ENCODE data around the gene ADGRD1.

The ADGRD1 gene

DNA sequence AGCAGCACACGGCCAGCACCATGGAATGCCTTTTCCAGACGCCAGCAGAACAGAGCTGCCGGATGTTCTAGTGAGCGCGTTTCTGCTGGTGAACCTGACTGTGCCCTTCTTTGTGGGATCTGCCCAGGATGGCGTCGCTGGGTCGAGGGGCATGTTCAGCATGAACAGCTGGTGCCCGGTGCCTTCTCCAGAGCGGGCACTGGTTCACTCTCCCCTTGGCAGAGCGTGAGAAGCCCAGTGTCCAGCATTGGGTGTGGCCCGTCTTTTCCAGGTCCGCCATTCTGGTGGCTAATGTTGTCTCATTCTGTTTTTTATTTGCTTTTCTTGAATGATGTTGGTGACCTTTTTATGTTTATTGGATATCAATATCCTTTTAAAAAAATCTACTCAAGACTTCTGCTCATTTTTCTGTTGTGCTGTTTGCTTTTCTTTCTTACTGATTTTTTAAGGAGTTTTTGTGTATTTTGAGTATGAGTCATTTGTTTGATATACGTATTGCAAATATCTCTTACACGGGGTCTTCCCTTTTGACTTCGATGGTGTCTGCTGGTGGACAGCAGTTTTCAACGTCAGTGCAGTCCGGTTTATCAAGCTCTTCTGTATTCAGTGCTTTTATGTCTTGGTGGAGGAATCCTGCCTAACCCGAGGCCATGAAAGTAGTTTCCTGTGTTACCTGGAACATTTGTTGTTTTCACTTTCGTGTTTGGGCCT is 74.3 kb downstream of the ADGRD1 start:
- in situ Hi-C loops (cut with HindIII; ENCODE audit: low pct_ligation_motif_present, low pct_unique_long_range_greater_than_20kb, low sequenced_read_pairs): no loop called here

DNA sequence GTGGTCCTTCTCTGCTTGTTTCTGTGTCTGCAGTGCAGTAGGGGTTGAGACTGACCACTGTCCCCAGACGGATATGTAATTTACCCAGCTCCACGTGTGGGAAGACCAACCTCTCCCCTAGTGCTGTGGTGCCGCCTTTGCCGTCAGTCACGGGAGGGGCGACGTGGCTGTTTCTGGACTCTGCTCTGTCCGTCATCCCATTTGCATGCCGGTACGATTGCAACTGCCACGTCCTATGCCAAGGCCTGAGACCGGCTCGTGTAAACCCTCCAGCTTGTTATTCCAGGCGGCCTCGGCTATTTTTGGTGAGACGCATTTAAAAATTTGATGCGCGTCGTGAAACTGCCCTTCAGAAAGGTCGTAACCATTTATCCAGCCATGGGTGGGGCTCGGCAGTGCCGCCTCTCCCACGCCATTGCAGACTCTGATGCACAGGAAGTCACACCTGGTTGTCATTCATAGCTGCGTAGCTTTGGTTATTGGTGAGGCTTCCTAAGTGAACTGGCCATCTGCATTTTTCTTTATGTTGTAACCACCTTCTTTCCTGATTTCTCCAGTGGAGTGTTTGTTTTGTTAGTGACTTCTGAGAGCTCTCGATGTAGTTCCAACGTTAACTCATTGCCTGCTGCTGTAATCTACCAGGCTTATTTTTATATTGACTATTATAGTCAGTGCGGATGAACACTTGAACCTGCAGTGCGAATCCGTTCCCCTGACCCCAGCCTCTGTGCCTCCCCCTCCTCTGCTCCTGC is 75.1 kb downstream of the ADGRD1 start:
- no peak for DNase-seq

More for the DNA sequence above, 74.3 kb downstream of the ADGRD1 start:
- DNase-seq: no peak

DNA sequence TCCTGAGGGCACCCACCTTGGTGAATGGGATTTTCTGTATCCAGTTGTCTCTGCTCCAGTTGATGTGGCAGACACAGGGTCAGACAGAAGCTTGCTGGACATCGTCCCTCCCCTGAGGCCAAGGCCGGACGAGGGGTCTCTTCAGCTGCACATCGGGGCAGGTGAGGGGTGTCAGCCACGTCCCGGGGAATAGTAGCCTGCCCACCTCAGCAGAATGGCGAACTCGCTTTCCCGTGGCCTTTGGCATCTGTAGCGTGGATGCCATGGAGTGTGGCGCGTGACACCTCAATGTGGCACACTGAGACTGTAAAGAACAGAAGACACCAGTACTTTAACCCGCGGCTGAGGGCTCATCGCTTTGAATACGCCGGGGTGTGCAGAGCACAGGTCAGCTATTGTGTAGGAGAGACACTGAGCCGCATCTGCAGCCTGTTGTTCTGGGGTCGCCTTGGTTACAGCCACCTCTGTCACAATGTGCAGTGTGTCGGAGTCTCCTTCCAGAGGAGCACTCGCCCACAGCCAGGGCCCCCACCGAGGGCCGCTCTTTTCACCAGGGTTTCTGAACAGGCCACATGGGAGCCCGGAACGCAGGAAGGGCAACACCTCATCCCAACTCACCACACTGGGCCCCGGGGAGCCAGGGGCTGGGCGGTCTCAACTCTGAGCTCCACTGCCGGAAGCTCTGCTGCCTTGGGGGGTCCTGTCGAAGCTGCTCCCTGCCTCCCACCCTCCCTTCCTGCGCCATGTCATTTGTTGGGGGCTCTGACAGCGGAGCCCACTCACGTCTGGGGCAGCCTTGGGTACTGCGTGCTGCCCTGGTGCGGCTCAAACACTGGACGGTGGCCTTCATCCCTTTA is 77.0 kb downstream of the ADGRD1 start:
- in situ Hi-C loops (cut with HindIII; ENCODE audit: low pct_ligation_motif_present, low pct_unique_long_range_greater_than_20kb, low sequenced_read_pairs): no loop called here
- no peak for DNase-seq

More for the DNA sequence above, 75.1 kb downstream of the ADGRD1 start:
- in situ Hi-C loops (cut with HindIII; ENCODE audit: low pct_ligation_motif_present, low pct_unique_long_range_greater_than_20kb, low sequenced_read_pairs): no loop called here

DNA sequence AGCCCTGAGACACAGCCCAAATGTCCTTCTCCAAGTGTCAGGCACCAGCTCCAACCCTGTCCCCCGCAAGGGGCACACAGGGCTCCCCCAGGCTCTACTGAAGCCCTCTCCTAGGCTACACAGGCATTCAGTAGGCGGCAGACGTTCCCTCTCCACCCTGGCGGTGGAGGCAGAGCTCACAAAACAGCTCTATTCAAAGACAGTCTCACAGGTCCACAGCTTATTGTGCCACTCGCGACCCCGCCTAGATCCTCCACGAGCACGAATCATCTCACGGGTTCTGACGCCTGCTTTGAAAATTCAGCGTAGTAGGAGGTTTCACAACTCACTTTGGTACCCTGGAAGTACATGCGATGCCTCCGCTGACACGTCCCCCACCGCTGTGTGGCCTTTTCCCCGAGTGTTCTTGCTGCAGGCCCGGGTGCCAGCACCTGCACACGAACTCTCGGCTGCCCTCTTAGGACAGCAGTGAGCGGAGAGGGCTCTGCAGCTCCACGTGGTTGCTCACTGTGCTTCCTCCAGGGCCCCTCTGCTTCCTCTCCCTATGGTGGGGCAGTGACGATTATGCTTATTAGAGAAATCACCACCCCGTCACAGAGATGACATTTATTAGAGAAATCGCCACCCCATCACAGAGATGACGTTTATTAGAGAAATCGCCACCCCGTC is 78.5 kb downstream of the ADGRD1 start:
- in situ Hi-C loops (cut with HindIII; ENCODE audit: low pct_ligation_motif_present, low pct_unique_long_range_greater_than_20kb, low sequenced_read_pairs): no loop called here
- no peak for DNase-seq

DNA sequence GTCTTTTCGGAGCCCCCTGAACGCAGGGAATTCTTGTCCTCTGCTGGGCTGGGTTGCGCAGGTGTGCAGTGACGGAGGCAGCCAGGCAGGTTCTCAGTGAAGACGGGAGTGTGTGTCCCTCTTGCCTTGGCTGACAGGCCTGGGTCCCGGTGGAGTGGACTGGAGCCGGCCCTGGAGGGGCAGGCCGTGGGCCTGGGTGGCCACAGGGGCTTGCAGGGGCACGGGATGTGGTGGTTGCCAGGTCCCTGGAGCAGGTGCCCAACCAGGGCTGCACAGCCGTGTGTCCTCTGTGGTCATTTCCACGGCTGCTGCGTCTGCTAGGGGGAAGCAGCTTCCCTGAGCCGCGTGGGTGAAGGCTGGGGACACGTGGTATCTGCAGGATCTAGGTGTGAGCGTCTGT is 79.8 kb downstream of the ADGRD1 start:
- in situ Hi-C loops (cut with HindIII; ENCODE audit: low pct_ligation_motif_present, low pct_unique_long_range_greater_than_20kb, low sequenced_read_pairs): no loop called here
- DNase-seq: no peak

DNA sequence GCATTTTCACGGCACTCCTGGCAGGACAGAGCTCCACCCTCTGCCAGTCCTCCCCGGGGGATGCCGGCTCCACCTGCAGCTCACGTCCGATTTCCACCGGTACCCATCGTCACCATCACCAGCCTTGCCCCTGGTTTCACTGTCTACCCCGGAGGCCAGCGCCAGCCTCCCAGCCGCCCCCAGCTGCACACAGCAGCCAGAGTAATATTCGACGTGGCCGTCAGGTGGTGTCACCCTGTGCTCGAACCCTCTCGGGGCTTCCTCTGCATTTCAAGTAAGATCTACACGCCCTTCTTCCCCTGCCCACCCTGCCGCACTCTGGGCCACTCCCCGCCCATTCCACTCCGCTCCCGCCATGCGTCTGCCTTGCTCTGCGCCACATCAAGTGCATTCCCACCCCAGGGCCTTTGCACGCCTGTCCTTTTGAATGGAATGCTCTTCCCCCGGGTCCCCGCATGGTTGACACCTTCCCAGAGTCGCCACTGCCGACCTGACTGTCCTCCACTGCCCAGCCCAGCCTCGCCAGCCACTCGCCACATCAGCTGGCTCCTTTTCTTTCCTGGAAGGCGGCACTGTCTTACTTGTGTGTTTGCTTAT is 80.3 kb downstream of the ADGRD1 start:
- in situ Hi-C loops (cut with HindIII; ENCODE audit: low pct_ligation_motif_present, low pct_unique_long_range_greater_than_20kb, low sequenced_read_pairs): no loop called here
- DNase-seq: no peak

DNA sequence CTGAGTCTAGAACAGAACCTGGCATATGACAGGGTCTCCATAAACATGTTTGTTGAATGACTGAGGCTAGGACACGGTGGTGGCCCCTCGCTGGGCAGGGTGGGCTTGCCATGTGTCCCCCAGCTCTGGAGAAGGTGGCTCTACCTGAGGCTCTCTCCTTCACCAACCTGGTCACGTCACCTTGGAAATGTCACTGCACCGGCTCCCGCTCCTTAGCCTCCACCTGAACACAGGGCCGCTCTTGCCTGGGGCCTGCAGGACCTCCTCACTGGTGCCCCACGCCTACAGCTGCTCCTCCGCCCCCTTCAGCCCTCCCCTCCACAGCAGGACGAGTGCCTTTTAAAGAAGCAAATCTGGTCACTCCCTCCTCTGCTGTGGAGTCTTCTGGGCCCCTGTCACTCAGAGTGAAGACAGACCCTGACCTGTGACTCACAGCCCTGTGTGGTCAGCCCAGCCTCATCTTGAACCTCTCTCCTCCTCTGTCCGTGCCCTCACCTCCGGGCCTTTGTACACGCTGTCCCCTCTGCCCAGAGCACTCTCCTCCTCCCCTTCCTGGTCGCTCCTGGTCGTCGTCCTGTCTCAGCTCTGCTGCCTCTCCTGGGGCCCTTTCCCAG is 81.0 kb downstream of the ADGRD1 start:
- DNase-seq: no peak
- in situ Hi-C loops (cut with HindIII; ENCODE audit: low pct_ligation_motif_present, low pct_unique_long_range_greater_than_20kb, low sequenced_read_pairs): no loop called here

DNA sequence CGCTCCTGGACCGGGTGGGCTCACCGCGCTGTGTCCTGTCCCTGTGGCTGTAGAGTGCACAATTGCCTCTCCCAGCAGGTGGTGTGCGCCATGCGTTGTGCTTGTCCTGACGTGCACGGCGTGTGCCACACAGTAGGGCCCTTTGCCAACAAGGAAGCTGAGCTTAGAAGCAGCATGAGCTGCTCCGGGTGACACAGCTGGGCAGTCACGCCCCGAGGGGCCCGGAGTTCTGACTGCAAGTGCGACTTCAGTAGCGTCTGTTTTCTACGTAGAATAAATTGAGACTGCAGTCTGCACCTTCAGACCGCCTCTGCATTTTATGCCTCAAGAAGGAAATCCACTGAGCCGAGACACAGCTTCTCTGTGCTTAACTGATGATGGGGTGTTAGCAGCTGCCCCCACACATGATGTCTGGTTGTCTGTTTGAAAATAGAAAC is 81.6 kb downstream of the ADGRD1 start:
- in situ Hi-C loops (cut with HindIII; ENCODE audit: low pct_ligation_motif_present, low pct_unique_long_range_greater_than_20kb, low sequenced_read_pairs): no loop called here
- DNase-seq: no peak

DNA sequence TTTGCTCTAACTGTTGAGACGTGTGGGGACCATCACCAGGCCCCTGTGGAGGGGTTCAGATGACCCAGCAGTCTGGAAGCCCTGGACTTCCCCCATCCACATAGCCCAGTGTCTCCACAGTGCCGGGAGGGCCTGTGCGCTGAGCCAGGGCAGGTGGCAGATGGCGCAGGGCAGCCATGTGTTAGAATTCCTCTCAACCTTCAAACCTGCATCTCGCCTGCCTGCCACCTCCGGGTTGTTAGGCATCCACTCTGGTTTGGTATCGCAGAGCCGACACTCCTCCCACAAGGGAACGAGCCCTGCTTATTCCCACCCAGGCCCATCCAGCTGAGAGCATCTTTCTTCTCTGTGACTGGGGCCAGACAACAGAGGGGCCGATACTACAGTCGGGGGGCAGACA is 84.5 kb downstream of the ADGRD1 start:
- in situ Hi-C loops (cut with HindIII; ENCODE audit: low pct_ligation_motif_present, low pct_unique_long_range_greater_than_20kb, low sequenced_read_pairs): no loop called here

DNA sequence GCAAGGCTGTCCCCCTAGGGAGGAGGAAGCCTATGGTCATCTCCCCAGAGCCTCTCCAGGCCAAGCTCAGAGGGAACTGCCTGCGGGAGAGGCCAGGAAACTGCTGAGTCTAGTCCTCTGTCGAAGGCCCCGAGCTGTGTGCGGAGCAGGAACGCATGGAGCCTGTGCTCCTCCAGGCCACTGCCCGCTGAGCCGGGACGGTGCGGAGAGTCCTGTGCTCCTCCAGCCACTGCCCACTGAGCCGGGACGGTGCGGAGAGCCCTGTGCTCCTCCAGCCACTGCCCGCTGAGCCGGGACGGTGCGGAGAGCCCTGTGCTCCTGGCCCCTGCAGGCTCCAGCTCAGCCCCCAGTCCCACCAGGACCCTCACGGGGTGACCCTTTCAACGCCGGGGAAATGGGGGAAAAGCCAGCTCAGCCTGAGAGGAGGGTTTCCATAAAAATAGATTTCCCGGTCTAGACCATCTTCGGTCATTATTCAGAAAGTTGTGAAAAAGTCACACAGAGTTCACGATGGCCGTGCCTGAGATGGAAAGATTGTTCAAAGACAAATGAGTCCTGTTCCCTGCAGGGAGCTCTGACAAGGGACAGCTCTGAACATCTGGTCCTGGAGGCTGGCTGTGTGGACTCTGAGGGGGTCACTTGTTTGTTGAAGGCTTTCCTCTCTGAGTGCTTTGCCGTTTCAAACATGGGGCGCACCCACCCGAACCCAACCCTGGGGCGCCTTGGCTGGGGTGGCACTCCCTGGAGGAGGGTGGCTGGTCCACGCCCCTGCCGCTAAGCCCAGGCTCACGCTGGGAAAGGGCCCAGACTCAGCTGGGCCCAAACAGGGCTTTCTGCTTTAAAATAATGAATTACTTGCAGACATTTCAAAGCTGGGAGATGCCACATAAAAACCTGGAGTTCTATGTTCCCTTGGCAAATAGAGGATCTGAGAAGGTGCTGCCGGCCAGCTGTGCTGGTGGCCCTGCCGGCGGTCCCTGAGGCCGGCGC is 85.5 kb downstream of the ADGRD1 start:
- in situ Hi-C loops (cut with HindIII; ENCODE audit: low pct_ligation_motif_present, low pct_unique_long_range_greater_than_20kb, low sequenced_read_pairs): no loop called here
- DNase-seq: no peak

More for the DNA sequence above, 84.5 kb downstream of the ADGRD1 start:
- DNase-seq: no peak

DNA sequence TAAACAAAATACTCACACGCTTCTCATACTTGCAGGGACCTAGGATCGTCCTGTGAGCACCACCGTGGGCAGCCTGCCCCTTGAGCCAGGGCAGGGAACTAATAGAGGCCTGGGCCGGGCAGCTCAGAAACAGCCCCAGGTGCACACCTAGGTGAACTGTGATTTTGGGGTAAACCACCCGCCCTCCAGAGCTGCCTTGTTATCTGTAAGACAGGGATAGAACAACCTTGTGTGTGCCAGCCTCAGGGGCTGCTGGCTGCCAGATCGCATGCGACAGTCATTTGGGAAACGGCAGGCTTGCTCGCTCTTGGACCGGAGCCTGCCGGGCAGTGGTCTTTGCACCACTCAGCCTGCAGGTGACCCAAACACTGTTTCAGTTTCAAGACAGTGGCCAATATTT is 86.8 kb downstream of the ADGRD1 start:
- no peak for DNase-seq
- in situ Hi-C loops (cut with HindIII; ENCODE audit: low pct_ligation_motif_present, low pct_unique_long_range_greater_than_20kb, low sequenced_read_pairs): no loop called here

DNA sequence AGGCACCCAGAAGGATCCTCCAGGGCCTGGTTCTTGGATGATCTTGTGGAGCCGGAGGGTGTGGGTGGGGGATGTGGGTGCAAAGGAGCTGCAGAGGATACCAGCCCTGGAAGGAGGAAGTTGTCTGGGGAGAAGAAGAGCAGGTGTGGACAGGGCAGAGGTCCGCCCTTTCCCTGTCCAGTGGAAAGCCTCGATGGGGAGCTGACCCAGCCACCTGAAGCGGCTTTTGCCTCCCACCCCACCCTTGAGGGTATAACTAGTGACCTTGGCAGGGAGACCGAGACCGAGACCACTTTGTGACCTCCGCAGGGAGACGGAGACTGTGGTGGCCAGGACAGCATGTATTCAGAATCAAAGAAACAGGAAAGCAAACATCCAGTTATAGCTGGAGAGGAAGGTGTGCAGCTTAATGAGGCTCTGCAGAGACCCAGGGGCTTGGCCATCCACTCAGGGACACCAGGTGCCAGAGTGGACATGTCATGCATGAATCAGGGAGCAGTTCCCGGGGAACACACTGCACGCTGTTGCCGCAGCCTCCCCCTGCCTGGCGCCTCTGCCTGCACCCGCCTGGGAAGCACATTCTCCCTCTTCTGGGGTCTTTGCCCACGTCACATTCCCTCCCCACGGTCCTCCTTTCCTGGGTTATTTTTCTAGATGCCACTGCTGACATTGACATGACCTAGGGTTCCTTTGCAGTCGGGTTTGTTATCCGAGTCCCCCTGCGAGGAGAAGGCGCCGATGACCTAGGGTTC is 87.7 kb downstream of the ADGRD1 start:
- DNase-seq: no peak
- in situ Hi-C loops (cut with HindIII; ENCODE audit: low pct_ligation_motif_present, low pct_unique_long_range_greater_than_20kb, low sequenced_read_pairs): no loop called here

DNA sequence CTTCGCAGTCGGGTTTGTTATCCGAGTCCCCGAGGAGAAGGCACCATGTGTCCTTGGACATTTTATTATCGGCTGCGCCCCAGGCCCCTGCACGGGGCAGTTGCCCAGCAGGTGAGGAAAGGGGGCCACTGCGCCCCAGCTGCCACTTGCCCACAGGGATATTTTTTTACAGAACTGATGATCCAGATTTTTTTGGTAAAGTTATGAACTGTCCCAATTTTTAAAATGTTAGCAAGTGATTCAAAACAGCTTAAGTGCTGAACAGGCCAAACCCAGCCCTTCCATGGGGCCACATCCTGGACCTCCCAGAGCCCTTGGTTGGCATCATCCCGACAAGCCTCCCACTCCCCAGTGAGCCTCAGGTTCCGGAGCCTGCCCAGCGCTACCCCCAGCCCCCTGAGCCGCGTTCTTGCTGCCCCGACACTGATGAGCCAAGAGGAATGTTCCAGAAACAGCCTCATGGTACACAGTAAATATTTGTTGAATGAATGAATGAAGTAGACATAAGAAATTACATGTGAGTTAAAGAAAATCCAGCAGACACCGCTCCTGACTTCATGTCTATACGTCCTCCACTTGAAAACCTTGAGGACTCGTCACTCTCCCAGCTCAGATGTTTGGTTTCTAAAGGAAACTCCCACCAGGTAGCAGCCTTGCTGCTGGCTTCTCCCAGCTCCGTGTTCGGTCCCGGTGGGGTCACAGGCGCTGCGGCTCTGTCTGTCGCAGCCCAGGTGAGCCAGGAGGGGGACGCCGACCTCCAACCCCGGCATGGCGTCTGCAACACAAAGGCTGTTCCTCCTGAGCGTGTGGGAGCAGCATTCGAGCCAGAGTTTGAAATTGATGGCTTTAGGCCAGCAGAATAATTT is 88.5 kb downstream of the ADGRD1 start:
- no peak for DNase-seq
- in situ Hi-C loops (cut with HindIII; ENCODE audit: low pct_ligation_motif_present, low pct_unique_long_range_greater_than_20kb, low sequenced_read_pairs): no loop called here

DNA sequence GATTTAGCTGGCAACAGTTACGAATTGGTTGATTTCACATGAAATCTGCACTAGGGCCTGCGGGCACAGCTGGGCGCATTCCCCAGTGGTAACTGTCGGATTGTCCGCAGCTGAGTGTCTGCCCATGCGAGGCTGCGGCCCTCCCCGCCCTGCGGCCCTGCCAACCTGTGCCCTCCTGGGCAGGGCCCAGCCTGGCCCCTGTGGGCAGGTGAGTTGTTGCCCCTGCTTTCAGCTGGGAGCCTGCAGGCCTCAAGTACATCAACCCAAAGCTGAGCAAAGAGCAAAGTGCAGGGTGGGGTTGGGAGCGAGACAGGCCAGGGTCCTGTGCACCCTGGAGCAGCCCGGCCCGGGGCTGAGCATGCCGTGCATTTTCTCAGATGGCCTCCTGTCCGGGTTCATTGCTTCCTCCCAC is 89.1 kb downstream of the ADGRD1 start:
- in situ Hi-C loops (cut with HindIII; ENCODE audit: low pct_ligation_motif_present, low pct_unique_long_range_greater_than_20kb, low sequenced_read_pairs): no loop called here
- no peak for DNase-seq

DNA sequence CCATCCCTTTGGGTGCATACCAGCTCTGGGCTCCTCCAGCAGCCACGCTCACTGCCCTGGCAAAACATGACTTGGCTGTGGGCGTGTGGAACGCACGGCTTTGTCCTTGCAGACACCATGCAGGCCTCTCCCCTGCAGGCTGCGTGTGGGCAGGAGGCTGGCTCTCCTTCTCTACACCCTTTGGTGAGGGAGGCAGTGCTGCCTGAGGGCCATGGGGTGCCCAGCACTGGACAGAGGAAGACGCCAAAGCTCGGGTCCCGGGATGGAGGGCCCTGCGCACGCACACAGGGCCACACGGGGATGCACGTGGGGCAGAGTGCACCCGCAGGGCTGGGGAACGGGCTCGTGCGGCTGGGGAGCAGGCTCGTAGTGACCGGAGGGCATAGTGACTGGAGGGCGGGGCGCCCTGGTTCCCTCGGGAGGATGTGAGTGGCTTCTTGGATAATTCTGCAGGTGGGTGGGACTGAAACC is 89.7 kb downstream of the ADGRD1 start:
- in situ Hi-C loops (cut with HindIII; ENCODE audit: low pct_ligation_motif_present, low pct_unique_long_range_greater_than_20kb, low sequenced_read_pairs): no loop called here
- no peak for DNase-seq

Data from ACHN (cell line).